Adrenal gland (tissue), 12 donors: ENCODE measurements around the gene COPB1. TPM values are rescaled to one million over a fixed set of nuclear protein-coding genes. Genes with fewer than 3 reads are reported as not detected.

ENCODE experiments used
- DNase-seq, 7 donors: peaks; one replicate each; pipeline ENCODE4 v3.0.0-alpha.2; 2019 to 2020
- H3K27ac ChIP-seq, 5 donors: fragments of 200-600 bp; sonication (generic) in 4 of 5; 1 replicate in 3 of 5; 2 replicates in 2 of 5; pipeline versions ENCODE4 v1.5.1 to v1.8.0; 2016 to 2020; ENCODE audit warnings: mild to moderate bottlenecking in 1 of 5
- H3K27me3 ChIP-seq: fragments of 200-600 bp; 2 replicates; pipeline ENCODE4 v1.8.0; 2021
- H3K36me3 ChIP-seq, 2 donors: fragments of 200-600 bp; replicated peaks in 1 of 2; 1 replicate in 1 of 2; 2 replicates in 1 of 2; pipeline versions ENCODE4 v1.5.1 to v1.8.0; 2018 to 2022
- H3K4me1 ChIP-seq, 2 donors: fragments of 200-600 bp; replicated peaks in 1 of 2; 1 replicate in 1 of 2; 2 replicates in 1 of 2; pipeline versions ENCODE4 v1.5.1 to v1.8.0; 2018 to 2021
- H3K4me3 ChIP-seq, 4 donors: fragments of 200-600 bp; sonication (generic) in 3 of 4; one replicate each; pipeline ENCODE4 v1.5.1; 2016 to 2018
- H3K9me3 ChIP-seq, 3 donors: fragments of 200-600 bp; sonication (generic) in 1 of 3; replicated peaks in 1 of 3; 1 replicate in 2 of 3; 2 replicates in 1 of 3; pipeline versions ENCODE4 v1.5.1 to v1.8.0; 2016 to 2021
- CTCF ChIP-seq, 6 experiments: fragments of 450-650 bp in 4 of 6; fragments of 200-600 bp in 2 of 6; sonication (generic) in 1 of 6; IDR thresholded peaks; 1 replicate in 5 of 6; 2 replicates in 1 of 6; pipeline versions ENCODE4 v1.5.1 to v1.8.0; 2016 to 2021; ENCODE audit warnings: antibody characterized with exemption in 6 of 6, mild to moderate bottlenecking in 2 of 6, moderate library complexity in 1 of 6
- POLR2A ChIP-seq, 2 donors: fragments of 450-650 bp; IDR thresholded peaks; one replicate each; pipeline ENCODE4 v1.6.1; 2017; ENCODE audit warnings: antibody characterized with exemption in 2 of 2, mild to moderate bottlenecking in 2 of 2, moderate library complexity in 1 of 2
- WGBS, 4 donors: extraction: QIAGEN DNeasy Blood & Tissue Kit in 2 of 4; methylation state at CpG; one replicate each; pipeline versions ENCODE4 v1.1.5 to v1.1.7; 2013 to 2017; 5-methylcytosine and 5-hydroxymethylcytosine counted together
- intact Hi-C, 2 donors: fragments of 100-400 bp; cut with DNase I; formaldehyde crosslinking; loops; one replicate each; pipeline versions ENCODE4 v1.14.1 to v1.15.0; 2022 to 2023
- polyA plus RNA-seq, 3 donors: library from polyadenylated mRNA; stranded (reverse); fragments of 200-250 nt in 2 of 3; fragments of 350-450 nt in 1 of 3; fragmentation: Illumina TruSeq in 1 of 3; extraction: RNeasy Lipid Tissue Mini Kit (QIAGEN cat#74804) in 1 of 3; gene quantifications; one replicate each; pipeline ENCODE4 v1.2.3, GENCODE V29; 2013 to 2014
- total RNA-seq, 9 donors: library from RNA; depleted of rRNA in 4 of 9; stranded (reverse); fragments of >200 nt in 4 of 9; fragments of 120-200 nt in 1 of 9; fragmentation: NEBNext Ultra II Directional in 1 of 9; extraction: Animal tissue kit (Norgen Biotek cat#: 25700) in 1 of 9; gene quantifications; one replicate each; pipeline versions ENCODE4 v1.1.0 to v1.2.4, GENCODE V29; 2013 to 2023
- donor health status: healthy with polysubstance abuse.
- donor health status: Bipolar disorder and iron deficiency.
- donor health status: DM: yes; HTN: yes; CAD: no.
- donor health status: DM: no; HTN: no; CAD: no.
- donor health status: DM: no; HTN: no; CAD: no.
- donor health status: DM: yes; HTN: yes; CAD: no.

COPB1 gene
- total and polyA plus RNA-seq, 12 donors, result 45.2 to 175 (median 87.4) TPM

- 11 to 25% (median 16%) methylated on average over 8 to 11 of the region's 11 CpGs for WGBS, 4 donors
- no peak for DNase-seq
- no peak for TF ChIP-seq CTCF (IDR thresholded peaks at IDR 0.05)
- no peak for TF ChIP-seq POLR2A (IDR thresholded peaks at IDR 0.05)
- Histone ChIP-seq H3K36me3 (peaks cover 0 to 21% of the 10 kb centered on the region in 2 donors), H3K9me3 (no peaks in the 10 kb centered on the region), H3K27me3 (no peaks in the 10 kb centered on the region), H3K4me3 (peak overlapping the region; percentile 4 to 84 (median 81)), H3K4me1 (peaks cover 12 to 18% of the 10 kb centered on the region in 2 donors), H3K27ac (peak overlapping the region in 3 of 5 donors; percentile 85 to 95 (median 92))
- intact Hi-C loops, result no loop called here
These were observed 21.1 kb upstream of the COPB1 start for GRCh38 chr11:14520747-14521151.

GRCh38 chr11:14519917-14520746 lies 20.5 kb upstream of the COPB1 start, which contains the start of gene PSMA1:
Gene PSMA1, minus strand, starts transcription at chr11:14520386. Its CDS starts 87 bp downstream, at chr11:14520299.
- 0% methylated on average over 32 to 56 of the region's 56 CpGs for WGBS, 4 donors
- Histone ChIP-seq H3K36me3 (peaks cover 0 to 27% of the 10 kb centered on the region in 2 donors), H3K4me1 (peaks cover 12 to 18% of the 10 kb centered on the region in 2 donors), H3K4me3 (peak within 1 kb of the TSS; percentile 60 to 84 (median 81)), H3K9me3 (no peaks in the 10 kb centered on the region), H3K27me3 (no peaks in the 10 kb centered on the region), H3K27ac (peak within 1 kb of the TSS; percentile 75 to 95 (median 92))
- TF ChIP-seq POLR2A (IDR thresholded peaks at IDR 0.05), result peak; percentile 58 to 85
- peak; percentile 56 to 86 (median 76) for TF ChIP-seq CTCF (IDR thresholded peaks at IDR 0.05)
- intact Hi-C loops, result no loop called here
- DNase-seq, result peak; percentile 92 to 98 (median 96)

GRCh38 chr11:14519597-14519916 lies 19.9 kb upstream of the COPB1 start:
- Histone ChIP-seq H3K27ac (peak overlapping the region; percentile 75 to 95 (median 92)), H3K4me1 (peaks cover 12 to 18% of the 10 kb centered on the region in 2 donors), H3K36me3 (peaks cover 0 to 33% of the 10 kb centered on the region in 2 donors), H3K9me3 (no peaks in the 10 kb centered on the region), H3K4me3 (peak overlapping the region; percentile 60 to 84 (median 81)), H3K27me3 (no peaks in the 10 kb centered on the region)
- 1% methylated on average over 10 of the region's 10 CpGs for WGBS, 4 donors
- no peak for TF ChIP-seq POLR2A (IDR thresholded peaks at IDR 0.05)
- TF ChIP-seq CTCF (IDR thresholded peaks at IDR 0.05), result no peak
- DNase-seq, result peak in 1 of 7 donors; percentile 21
- intact Hi-C loops, result no loop called here

- peaks cover 0 to 40% of the 10 kb centered on the region in 2 donors for H3K36me3 ChIP-seq
- peak overlapping the region in 1 of 4 donors; percentile 82 for H3K4me3 ChIP-seq
- TF ChIP-seq POLR2A (IDR thresholded peaks at IDR 0.05) (no peak), CTCF (IDR thresholded peaks at IDR 0.05) (no peak)
- peaks cover 12 to 18% of the 10 kb centered on the region in 2 donors for H3K4me1 ChIP-seq
- 68 to 78% (median 74%) methylated on average over 3 of the region's 3 CpGs for WGBS, 4 donors
- H3K9me3 ChIP-seq, result no peaks in the 10 kb centered on the region
- H3K27me3 ChIP-seq, result no peaks in the 10 kb centered on the region
- DNase-seq, result no peak
- H3K27ac ChIP-seq, result peak overlapping the region in 1 of 5 donors; percentile 92
- intact Hi-C loops, result no loop called here
These were observed 19.2 kb upstream of the COPB1 start for GRCh38 chr11:14518820-14519219.
